Measurements from ENCODE around the gene NOTCH2.
"Not testable (repeated sequence)": the region's sequence is repeated elsewhere in the genome, so short reads cannot be mapped to it uniquely, and the experiment has no call there.

Gene NOTCH2

GRCh38 chr1:120090830-120091229 lies 21.4 kb upstream of the NOTCH2 start:
- not testable (repeated sequence) for DNase-seq (ENCODE audit: low read depth); H3K4me3 ChIP-seq (ENCODE audit: low read depth, low read length)

GRCh38 chr1:120087959-120088358 lies 18.5 kb upstream of the NOTCH2 start:
- H3K4me3 ChIP-seq (ENCODE audit: low read depth, low read length): not testable (repeated sequence)
- peak; percentile 1 for DNase-seq (ENCODE audit: low read depth)

DNA sequence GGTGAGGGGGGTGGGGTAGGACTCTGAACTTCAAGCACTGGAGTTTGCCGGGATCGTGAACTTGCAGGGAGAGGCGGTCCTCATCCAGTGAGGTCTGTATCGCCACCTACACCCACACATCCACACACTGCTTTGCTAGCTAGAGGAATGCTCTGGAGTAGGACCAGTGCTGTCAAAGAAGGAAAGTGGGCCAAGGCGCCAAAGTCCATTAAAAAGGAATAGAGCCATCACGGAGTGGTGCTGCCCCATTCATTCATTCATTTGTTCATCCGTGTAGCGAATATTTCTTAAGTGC lies 405 bp upstream of the NOTCH2 start:
- DNase-seq (ENCODE audit: low read depth); H3K4me3 ChIP-seq (ENCODE audit: low read depth, low read length): not testable (repeated sequence)

- H3K4me3 ChIP-seq (ENCODE audit: low read depth, low read length): peak overlapping the region; percentile 38
- not testable (repeated sequence) for DNase-seq (ENCODE audit: low read depth)
Observed at GRCh38 chr1:120068683-120069066, 787 bp downstream of the NOTCH2 start.

GRCh38 chr1:120048208-120048607 lies 21.3 kb downstream of the NOTCH2 start:
- DNase-seq (ENCODE audit: low read depth); H3K4me3 ChIP-seq (ENCODE audit: low read depth, low read length): not testable (repeated sequence)

GRCh38 chr1:120041771-120042170 lies 27.7 kb downstream of the NOTCH2 start:
- DNase-seq (ENCODE audit: low read depth); H3K4me3 ChIP-seq (ENCODE audit: low read depth, low read length): not testable (repeated sequence)

GRCh38 chr1:120032253-120032652 lies 37.2 kb downstream of the NOTCH2 start:
- H3K4me3 ChIP-seq (ENCODE audit: low read depth, low read length); DNase-seq (ENCODE audit: low read depth): not testable (repeated sequence)

- H3K4me3 ChIP-seq (ENCODE audit: low read depth, low read length); DNase-seq (ENCODE audit: low read depth): not testable (repeated sequence)
Observed at GRCh38 chr1:120023791-120024190, 45.7 kb downstream of the NOTCH2 start.

DNA sequence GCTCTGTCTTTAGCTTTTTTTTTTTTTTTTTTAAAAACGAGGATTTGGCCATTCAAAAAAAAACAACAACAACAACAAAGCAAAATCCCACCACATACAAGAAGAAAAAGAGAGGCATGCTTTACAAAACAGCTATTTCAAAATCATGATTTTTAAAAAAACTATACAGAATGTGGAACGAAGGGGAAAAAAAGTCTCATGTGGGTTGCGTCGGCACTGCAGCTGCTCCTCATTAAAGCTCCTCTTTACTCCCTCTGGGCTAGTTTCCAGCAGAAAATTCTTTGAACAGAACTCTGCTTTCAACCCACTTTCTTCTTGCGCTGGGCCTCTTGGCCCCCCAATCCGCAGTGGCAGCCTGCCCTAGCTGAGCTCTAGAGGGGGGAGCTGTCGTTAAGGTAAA lies 54.5 kb downstream of the NOTCH2 start:
- DNase-seq (ENCODE audit: low read depth); H3K4me3 ChIP-seq (ENCODE audit: low read depth, low read length): not testable (repeated sequence)

GRCh38 chr1:120008320-120008719 lies 61.1 kb downstream of the NOTCH2 start:
- H3K4me3 ChIP-seq (ENCODE audit: low read depth, low read length); DNase-seq (ENCODE audit: low read depth): not testable (repeated sequence)

DNA sequence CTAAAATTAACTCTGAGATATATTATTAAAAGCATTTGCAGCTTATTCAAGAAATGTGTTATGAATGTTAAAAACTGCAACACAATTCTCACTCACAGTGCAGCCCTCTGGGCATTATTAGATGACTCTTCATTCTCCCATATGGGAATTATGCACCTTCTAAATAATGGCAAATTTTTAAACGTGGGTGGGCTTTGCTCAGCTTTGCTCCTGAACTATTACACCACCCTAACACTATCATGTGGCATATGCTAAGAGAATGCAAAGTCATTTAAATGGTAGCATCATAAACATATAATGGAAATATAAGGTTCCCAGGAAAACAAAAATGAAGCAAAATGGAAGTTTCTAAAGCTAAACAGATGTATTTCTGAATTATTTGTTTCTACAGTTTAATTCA lies 61.6 kb downstream of the NOTCH2 start:
- not testable (repeated sequence) for DNase-seq (ENCODE audit: low read depth)

GRCh38 chr1:120001035-120001434 lies 68.4 kb downstream of the NOTCH2 start:
- DNase-seq (ENCODE audit: low read depth); H3K4me3 ChIP-seq (ENCODE audit: low read depth, low read length): not testable (repeated sequence)

More for the DNA sequence above, 61.6 kb downstream of the NOTCH2 start:
- not testable (repeated sequence) for H3K4me3 ChIP-seq (ENCODE audit: low read depth, low read length)

DNA sequence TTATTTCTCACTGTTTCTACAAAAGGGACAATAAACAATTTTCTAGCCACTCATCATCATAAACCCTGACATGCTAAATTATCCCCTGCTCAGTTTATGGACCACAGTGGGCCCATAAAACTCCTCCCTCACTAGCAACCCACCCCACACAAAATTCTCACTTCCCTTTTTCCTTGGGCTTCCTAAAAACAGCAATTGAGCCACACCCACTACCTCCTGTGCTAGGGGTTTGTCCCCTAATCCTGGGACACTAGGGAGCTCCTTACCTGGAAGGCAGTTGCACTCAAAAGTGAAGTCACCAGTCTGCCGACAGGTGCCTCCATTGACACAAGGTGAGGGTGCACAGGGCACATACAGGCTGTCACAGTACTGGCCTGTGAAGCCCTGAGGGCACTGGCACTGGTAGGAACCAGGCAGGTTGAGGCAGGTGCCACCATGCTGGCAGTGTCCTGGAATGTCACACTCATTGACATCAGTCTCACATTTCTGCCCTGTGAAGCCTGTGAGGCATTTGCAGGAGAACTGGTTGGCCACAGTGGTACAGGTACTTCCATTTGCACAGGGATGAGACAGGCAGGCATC lies 72.6 kb downstream of the NOTCH2 start:
- not testable (repeated sequence) for H3K4me3 ChIP-seq (ENCODE audit: low read depth, low read length)
- DNase-seq (ENCODE audit: low read depth): peak; percentile 49

- not testable (repeated sequence) for DNase-seq (ENCODE audit: low read depth); H3K4me3 ChIP-seq (ENCODE audit: low read depth, low read length)
Observed at GRCh38 chr1:119995975-119996374, 73.5 kb downstream of the NOTCH2 start.

GRCh38 chr1:119988306-119989062 lies 81.0 kb downstream of the NOTCH2 start:
- no peak overlapping the region for H3K4me3 ChIP-seq (ENCODE audit: low read depth, low read length)
- peak; percentile 73 for DNase-seq (ENCODE audit: low read depth)
- TF ChIP-seq, protein P1, sequence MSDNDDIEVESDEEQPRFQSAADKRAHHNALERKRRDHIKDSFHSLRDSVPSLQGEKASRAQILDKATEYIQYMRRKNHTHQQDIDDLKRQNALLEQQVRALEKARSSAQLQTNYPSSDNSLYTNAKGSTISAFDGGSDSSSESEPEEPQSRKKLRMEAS (IDR thresholded peaks at IDR 0.05; ENCODE audit: low read depth, low read length): no peak
- TF ChIP-seq CTCF (IDR thresholded peaks at IDR 0.05; ENCODE audit: low read depth, low read length) (no peak), MYC (IDR thresholded peaks at IDR 0.05; ENCODE audit: low read depth, low read length) (no peak), POLR2A (IDR thresholded peaks at IDR 0.05; ENCODE audit: extremely low read depth, insufficient read length) (no peak)
